ENCODE measurements around the gene PRKD1. TPM values are rescaled to one million over a fixed set of nuclear protein-coding genes. Genes with fewer than 3 reads are reported as not detected.

Gene PRKD1
- total and polyA plus RNA-seq, 2 donors (not counting 1 experiment from before 2014, with no cell fraction given), result 20.1 to 26.2 TPM

DNA sequence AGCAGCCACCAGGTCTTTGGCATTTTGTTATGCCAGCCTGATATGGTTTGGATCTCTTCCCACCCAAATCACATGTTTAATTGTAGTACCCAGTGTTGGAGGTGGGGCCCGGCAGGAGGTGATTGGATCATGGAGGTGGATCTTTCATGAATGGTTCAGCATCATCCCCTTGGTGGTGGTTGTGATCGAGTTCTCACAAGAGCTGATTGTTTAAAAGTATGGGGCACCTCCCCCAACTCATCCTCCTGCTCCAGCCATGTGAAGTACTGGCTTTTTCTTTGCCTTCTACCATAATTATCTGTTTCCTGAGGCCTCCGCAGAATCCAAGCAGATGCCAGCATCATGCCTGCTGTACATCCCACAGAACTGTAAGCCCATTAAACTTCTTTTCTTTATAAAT is 12.8 kb upstream of the PRKD1 start:
- no peak overlapping the region for H3K4me2 ChIP-seq (ENCODE audit: extremely low read depth, insufficient read depth, low read length)
- no peak overlapping the region for H3K27ac ChIP-seq (ENCODE audit: insufficient read depth, low read length)
- no peak overlapping the region for H3K9ac ChIP-seq (ENCODE audit: insufficient read depth, low read length)
- no peak for DNase-seq (ENCODE audit: low read depth in 2 of 2)
- no peak overlapping the region for H2AFZ ChIP-seq (ENCODE audit: low read length)
- H4K20me1 ChIP-seq (ENCODE audit: control insufficient read depth, extremely low read depth, insufficient read depth, low read length), result no peaks in the 10 kb centered on the region
- no peaks in the 10 kb centered on the region for H3K27me3 ChIP-seq (ENCODE audit: control insufficient read depth, insufficient read depth, low read length)
- TF ChIP-seq, protein P1, sequence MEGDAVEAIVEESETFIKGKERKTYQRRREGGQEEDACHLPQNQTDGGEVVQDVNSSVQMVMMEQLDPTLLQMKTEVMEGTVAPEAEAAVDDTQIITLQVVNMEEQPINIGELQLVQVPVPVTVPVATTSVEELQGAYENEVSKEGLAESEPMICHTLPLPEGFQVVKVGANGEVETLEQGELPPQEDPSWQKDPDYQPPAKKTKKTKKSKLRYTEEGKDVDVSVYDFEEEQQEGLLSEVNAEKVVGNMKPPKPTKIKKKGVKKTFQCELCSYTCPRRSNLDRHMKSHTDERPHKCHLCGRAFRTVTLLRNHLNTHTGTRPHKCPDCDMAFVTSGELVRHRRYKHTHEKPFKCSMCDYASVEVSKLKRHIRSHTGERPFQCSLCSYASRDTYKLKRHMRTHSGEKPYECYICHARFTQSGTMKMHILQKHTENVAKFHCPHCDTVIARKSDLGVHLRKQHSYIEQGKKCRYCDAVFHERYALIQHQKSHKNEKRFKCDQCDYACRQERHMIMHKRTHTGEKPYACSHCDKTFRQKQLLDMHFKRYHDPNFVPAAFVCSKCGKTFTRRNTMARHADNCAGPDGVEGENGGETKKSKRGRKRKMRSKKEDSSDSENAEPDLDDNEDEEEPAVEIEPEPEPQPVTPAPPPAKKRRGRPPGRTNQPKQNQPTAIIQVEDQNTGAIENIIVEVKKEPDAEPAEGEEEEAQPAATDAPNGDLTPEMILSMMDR (conservative IDR thresholded peaks at IDR 0.05 in 1 of 2, IDR thresholded peaks at IDR 0.05 in 1 of 2; ENCODE audit: low read depth in 1 of 2, low read length in 2 of 2), result no peak
- no peak for TF ChIP-seq EZH2 (IDR thresholded peaks at IDR 0.05; ENCODE audit: low read length, missing control alignments)
- no peak overlapping the region for H3K4me3 ChIP-seq (replicated peaks in 1 of 4; ENCODE audit: control extremely low read depth in 1 of 4, insufficient read depth in 1 of 4, low read depth in 3 of 4, low read length in 4 of 4)
- no peaks in the 10 kb centered on the region for H3K36me3 ChIP-seq (ENCODE audit: control insufficient read depth, insufficient read depth, low read length)
- no peaks in the 10 kb centered on the region for H3K9me3 ChIP-seq (ENCODE audit: control insufficient read depth, insufficient read depth, low read depth, low read length)
- no peaks in the 10 kb centered on the region for H3K4me1 ChIP-seq (ENCODE audit: control insufficient read depth, extremely low read depth, insufficient read depth, low read length)
- no peaks in the 10 kb centered on the region for H3K79me2 ChIP-seq (ENCODE audit: control insufficient read depth, insufficient read depth, low read length)

GRCh38 chr14:29937116-29937515 is 9.5 kb upstream of the PRKD1 start:
- DNase-seq (ENCODE audit: low read depth in 2 of 2), result peak in 1 of 2 donors; percentile 33
- Histone ChIP-seq H3K4me1 (ENCODE audit: control insufficient read depth, extremely low read depth, insufficient read depth, low read length) (no peaks in the 10 kb centered on the region), H3K9me3 (ENCODE audit: control insufficient read depth, insufficient read depth, low read depth, low read length) (no peaks in the 10 kb centered on the region), H3K36me3 (ENCODE audit: control insufficient read depth, insufficient read depth, low read length) (no peaks in the 10 kb centered on the region), H3K27me3 (ENCODE audit: control insufficient read depth, insufficient read depth, low read length) (no peaks in the 10 kb centered on the region), H3K4me2 (ENCODE audit: extremely low read depth, insufficient read depth, low read length) (no peak overlapping the region), H3K9ac (ENCODE audit: insufficient read depth, low read length) (no peak overlapping the region), H3K4me3 (replicated peaks in 1 of 4; ENCODE audit: control extremely low read depth in 1 of 4, insufficient read depth in 1 of 4, low read depth in 3 of 4, low read length in 4 of 4) (no peak overlapping the region), H2AFZ (ENCODE audit: low read length) (no peak overlapping the region), H3K79me2 (ENCODE audit: control insufficient read depth, insufficient read depth, low read length) (no peaks in the 10 kb centered on the region), H3K27ac (ENCODE audit: insufficient read depth, low read length) (no peak overlapping the region), H4K20me1 (ENCODE audit: control insufficient read depth, extremely low read depth, insufficient read depth, low read length) (no peaks in the 10 kb centered on the region)
- TF ChIP-seq, protein P1 (conservative IDR thresholded peaks at IDR 0.05 in 1 of 2, IDR thresholded peaks at IDR 0.05 in 1 of 2; ENCODE audit: low read depth in 1 of 2, low read length in 2 of 2), result no peak
- TF ChIP-seq EZH2 (IDR thresholded peaks at IDR 0.05; ENCODE audit: low read length, missing control alignments), result no peak

DNA sequence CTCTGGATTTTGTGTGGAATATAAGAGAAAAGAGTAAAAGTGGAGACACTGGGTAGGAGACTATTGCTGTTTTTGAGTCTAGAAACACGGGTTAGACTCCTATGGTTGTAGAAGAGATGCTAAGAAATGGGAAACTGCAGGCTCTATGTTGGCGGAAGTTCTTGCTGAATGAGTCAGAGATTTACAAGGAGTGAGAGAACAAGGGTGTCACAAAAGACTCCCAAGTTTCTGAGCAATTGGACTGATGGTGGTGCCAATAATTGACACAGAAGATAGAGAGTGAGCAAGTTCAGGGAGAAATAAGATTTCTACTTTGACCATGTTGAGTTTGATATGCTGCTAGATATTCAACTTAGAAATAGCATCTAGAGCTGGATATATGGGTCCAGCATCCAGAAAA is 2.6 kb upstream of the PRKD1 start:
- H4K20me1 ChIP-seq (ENCODE audit: control insufficient read depth, extremely low read depth, insufficient read depth, low read length), result no peaks in the 10 kb centered on the region
- peak overlapping the region; percentile 49 for H3K4me2 ChIP-seq (ENCODE audit: extremely low read depth, insufficient read depth, low read length)
- no peak overlapping the region for H3K9ac ChIP-seq (ENCODE audit: insufficient read depth, low read length)
- no peak overlapping the region for H3K27ac ChIP-seq (ENCODE audit: insufficient read depth, low read length)
- H3K9me3 ChIP-seq (ENCODE audit: control insufficient read depth, insufficient read depth, low read depth, low read length), result no peaks in the 10 kb centered on the region
- no peaks in the 10 kb centered on the region for H3K27me3 ChIP-seq (ENCODE audit: control insufficient read depth, insufficient read depth, low read length)
- H3K4me1 ChIP-seq (ENCODE audit: control insufficient read depth, extremely low read depth, insufficient read depth, low read length), result peaks cover 4% of the 10 kb centered on the region
- H3K4me3 ChIP-seq (replicated peaks in 1 of 4; ENCODE audit: control extremely low read depth in 1 of 4, insufficient read depth in 1 of 4, low read depth in 3 of 4, low read length in 4 of 4), result no peak overlapping the region
- no peaks in the 10 kb centered on the region for H3K36me3 ChIP-seq (ENCODE audit: control insufficient read depth, insufficient read depth, low read length)
- no peak for TF ChIP-seq EZH2 (IDR thresholded peaks at IDR 0.05; ENCODE audit: low read length, missing control alignments)
- TF ChIP-seq, protein P1 (conservative IDR thresholded peaks at IDR 0.05 in 1 of 2, IDR thresholded peaks at IDR 0.05 in 1 of 2; ENCODE audit: low read depth in 1 of 2, low read length in 2 of 2), result no peak
- no peak overlapping the region for H2AFZ ChIP-seq (ENCODE audit: low read length)
- DNase-seq (ENCODE audit: low read depth in 2 of 2), result peak; percentile 35 to 72
- H3K79me2 ChIP-seq (ENCODE audit: control insufficient read depth, insufficient read depth, low read length), result peaks cover 8% of the 10 kb centered on the region
